ENCODE data around the gene PDZRN4.
"Not testable (repeated sequence)": the region's sequence is repeated elsewhere in the genome, so short reads cannot be mapped to it uniquely, and the experiment has no call there.

The PDZRN4 gene

DNA sequence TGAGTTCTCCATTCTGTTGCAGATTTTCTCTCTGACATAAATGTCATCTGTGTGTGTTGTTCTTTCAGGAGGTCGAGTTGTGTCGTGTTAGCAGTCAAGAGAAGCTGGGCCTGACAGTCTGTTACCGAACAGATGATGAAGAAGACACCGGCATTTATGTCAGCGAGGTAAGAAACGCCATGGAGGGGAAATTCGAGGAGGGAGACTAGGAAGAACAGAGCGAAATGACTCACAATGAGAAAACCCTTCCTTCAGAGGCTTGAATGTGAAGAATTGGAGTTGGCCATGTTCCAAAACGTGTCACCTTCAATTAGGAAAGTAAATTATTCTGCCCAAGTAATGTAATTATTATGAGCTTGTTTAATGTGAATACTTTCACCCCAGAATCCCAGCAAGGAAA, 364.5 kb downstream of the PDZRN4 start:
- no peak for DNase-seq (ENCODE audit: low read depth in 2 of 2, low spot score in 1 of 2)

GRCh38 chr12:41556176-41556575, 368.1 kb downstream of the PDZRN4 start:
- DNase-seq (ENCODE audit: low read depth in 2 of 2, low spot score in 1 of 2), result no peak

- no peak for DNase-seq (ENCODE audit: low read depth in 2 of 2, low spot score in 1 of 2)
These were observed 369.2 kb downstream of the PDZRN4 start for GRCh38 chr12:41557344-41557743.

DNA sequence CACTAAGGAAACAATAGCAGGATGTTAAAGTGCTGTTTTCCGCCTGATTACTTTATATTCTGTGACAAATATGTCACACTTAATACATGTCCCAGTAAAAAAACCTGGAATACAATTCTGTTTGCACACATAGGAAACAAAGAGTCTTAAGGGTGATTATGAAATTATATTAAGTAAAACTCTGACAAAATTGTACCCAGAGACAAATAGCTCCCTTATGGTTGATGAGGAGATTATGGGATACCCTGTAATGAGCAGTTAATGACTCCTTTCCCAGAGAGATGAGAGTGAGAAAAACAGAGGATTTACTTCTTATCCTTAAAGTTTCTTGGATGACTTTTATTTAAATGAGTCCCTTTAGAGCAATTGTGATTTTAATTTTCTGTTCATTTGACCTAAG, 370.6 kb downstream of the PDZRN4 start:
- DNase-seq (ENCODE audit: low read depth in 2 of 2, low spot score in 1 of 2), result no peak

DNA sequence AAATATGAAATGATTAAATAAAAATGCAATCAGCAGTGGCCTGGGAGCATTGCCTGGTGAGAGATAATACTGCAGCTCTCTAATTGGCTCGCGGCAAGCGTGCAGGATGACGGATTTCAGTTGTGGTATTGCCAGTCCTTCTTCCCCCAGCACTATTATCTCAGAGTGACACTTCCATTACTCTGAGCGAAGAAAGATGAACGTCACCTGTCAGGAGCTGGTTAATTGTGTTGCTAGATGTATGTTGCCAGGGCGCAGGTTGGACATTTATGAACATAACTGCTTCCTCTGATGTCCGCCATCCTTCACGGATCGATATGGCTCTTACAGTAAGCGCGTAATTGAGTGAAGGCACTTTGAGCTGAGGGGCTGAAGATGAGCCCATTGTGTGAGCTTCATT, 374.9 kb downstream of the PDZRN4 start:
- no peak for DNase-seq (ENCODE audit: low read depth in 2 of 2, low spot score in 1 of 2)

GRCh38 chr12:41564816-41565215, 376.7 kb downstream of the PDZRN4 start:
- no peak for DNase-seq (ENCODE audit: low read depth in 2 of 2, low spot score in 1 of 2)

- no peak for DNase-seq (ENCODE audit: low read depth in 2 of 2, low spot score in 1 of 2)
These were observed 378.6 kb downstream of the PDZRN4 start for GRCh38 chr12:41566703-41567102.

- no peak for DNase-seq (ENCODE audit: low read depth in 2 of 2, low spot score in 1 of 2)
These were observed 385.3 kb downstream of the PDZRN4 start for GRCh38 chr12:41573445-41573844.

GRCh38 chr12:41576925-41577324, 388.8 kb downstream of the PDZRN4 start:
- DNase-seq (ENCODE audit: low read depth in 2 of 2, low spot score in 1 of 2), result no peak

GRCh38 chr12:41577995-41578394, 389.9 kb downstream of the PDZRN4 start:
- DNase-seq (ENCODE audit: low read depth in 2 of 2, low spot score in 1 of 2), result no peak

GRCh38 chr12:41585784-41586183, 397.7 kb downstream of the PDZRN4 start:
- no peak for DNase-seq (ENCODE audit: low read depth in 2 of 2, low spot score in 1 of 2)

GRCh38 chr12:41587574-41587973, 399.5 kb downstream of the PDZRN4 start:
- DNase-seq (ENCODE audit: low read depth in 2 of 2, low spot score in 1 of 2), result no peak

DNA sequence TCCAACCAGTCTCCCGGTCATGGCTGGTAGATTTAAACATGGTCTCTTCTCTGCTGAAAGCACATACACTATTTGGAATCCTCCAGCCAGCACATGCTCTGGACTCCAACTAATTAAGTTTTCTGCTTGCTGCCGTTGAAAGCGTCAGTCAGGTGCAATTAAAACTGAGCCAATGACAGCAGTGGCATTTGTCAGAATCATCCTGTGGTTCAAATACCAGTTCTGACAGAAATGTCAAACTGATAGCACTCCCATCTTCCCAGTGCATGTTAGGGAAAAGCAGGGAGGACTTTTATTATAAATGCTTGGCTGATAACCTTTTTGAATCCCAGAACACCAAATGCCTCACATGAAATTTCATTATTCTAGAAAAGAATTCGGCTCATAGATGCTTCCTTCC, 401.8 kb downstream of the PDZRN4 start:
- no peak for DNase-seq (ENCODE audit: low read depth in 2 of 2, low spot score in 1 of 2)

DNA sequence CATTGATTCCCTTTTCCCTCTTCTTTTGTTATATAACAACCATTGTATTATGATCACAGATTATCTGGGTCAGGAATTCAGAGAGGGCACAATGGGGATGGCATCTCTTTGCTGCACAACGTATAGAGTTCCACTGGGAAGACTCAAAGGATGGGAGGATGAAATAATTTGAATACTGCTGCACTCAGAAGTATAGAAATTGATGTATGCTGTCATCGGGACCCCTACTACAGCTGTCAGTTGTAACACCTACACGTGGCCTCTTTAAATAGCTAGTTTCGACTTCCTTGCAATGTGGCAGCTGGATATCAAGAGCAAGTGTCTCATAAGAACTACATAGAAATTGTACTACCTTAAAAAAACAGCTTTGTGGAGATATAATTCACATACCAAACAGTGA, 408.1 kb downstream of the PDZRN4 start:
- no peak for DNase-seq (ENCODE audit: low read depth in 2 of 2, low spot score in 1 of 2)

DNA sequence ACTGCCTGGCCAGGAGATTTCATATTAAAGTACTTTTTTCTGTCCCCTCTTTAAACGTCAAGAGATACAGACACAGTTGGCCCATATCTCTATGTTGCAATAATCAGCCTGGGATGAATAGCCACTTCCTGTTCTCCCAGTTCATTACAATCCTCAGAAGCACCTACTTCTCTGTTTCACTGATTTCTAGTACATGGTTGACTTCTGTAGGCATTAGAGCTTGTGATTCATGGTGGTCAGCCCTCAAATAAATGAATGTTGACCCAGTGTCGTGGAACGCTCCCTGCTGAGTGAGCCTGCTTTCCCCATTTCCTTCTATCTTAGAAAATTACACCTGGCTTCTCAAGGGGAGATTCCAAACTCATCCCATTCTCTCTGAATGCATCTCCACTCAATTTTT, 416.7 kb downstream of the PDZRN4 start:
- no peak for DNase-seq (ENCODE audit: low read depth in 2 of 2, low spot score in 1 of 2)

DNA sequence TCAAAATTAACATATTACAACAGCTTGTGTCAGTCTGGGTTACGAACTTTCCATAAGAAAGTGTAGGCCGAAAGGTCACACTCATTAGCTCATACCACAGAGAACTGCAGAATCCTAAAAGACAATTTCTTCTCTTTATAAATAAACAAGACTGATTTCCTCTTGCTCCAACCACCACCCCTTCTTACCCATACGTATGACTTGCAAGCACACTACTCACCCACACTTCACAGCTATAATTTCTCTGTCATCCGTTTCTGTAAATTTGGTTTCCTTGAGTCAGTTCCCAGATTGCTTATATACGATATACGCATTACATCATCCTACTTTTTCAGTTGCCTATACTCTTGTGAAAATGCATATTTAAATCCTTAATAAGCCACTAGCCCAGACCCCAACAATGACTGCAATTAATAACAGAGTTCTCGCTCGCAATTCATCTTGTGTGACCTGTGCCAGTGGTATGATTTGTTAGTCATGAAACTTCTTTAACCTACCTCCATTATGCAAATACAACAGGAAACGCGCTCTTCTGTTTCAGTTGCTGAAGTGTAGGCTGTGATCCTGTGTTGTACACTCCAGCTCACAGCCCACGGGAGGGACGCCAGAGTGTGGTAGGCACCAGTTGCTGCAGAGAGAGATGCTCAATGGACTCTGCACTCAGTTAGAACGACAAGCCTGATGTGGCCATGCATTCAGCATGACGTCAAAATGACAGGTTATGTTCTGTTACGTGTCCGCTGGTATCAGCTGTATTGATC, 417.6 kb downstream of the PDZRN4 start:
- DNase-seq (ENCODE audit: low read depth in 2 of 2, low spot score in 1 of 2), result no peak

GRCh38 chr12:41606468-41607445, 418.6 kb downstream of the PDZRN4 start:
- DNase-seq (ENCODE audit: low read depth in 2 of 2, low spot score in 1 of 2), result no peak

- no peak for DNase-seq (ENCODE audit: low read depth in 2 of 2, low spot score in 1 of 2)
These were observed 424.9 kb downstream of the PDZRN4 start for GRCh38 chr12:41612892-41613557.

- not testable (repeated sequence) for DNase-seq (ENCODE audit: low read depth in 2 of 2, low spot score in 1 of 2)
These were observed 427.1 kb downstream of the PDZRN4 start for GRCh38 chr12:41615174-41615573.

GRCh38 chr12:41619705-41620104, 431.6 kb downstream of the PDZRN4 start:
- DNase-seq (ENCODE audit: low read depth in 2 of 2, low spot score in 1 of 2), result no peak

GRCh38 chr12:41621291-41621690, 433.2 kb downstream of the PDZRN4 start:
- no peak for DNase-seq (ENCODE audit: low read depth in 2 of 2, low spot score in 1 of 2)
